Thoracic aorta (tissue), 2 donors: Measurements from ENCODE around the gene AUTS2. TPM values are rescaled to one million over a fixed set of nuclear protein-coding genes. Genes with fewer than 3 reads are reported as not detected.

Experiments
- ATAC-seq: fragments of 150-250 bp; one replicate; pipeline ENCODE4 v1.8.0; 2017; ENCODE audit warnings: low read depth; ENCODE audit not compliant: insufficient number of reproducible peaks, low FRiP score
- DNase-seq: peaks from one replicate; pipeline ENCODE4 v3.0.0-alpha.2; 2020; ENCODE audit warnings: low spot score
- H3K27ac ChIP-seq, 2 donors: fragments of 200-600 bp; sonication (generic); 1 replicate in 1 of 2; 2 replicates in 1 of 2; pipeline ENCODE4 v1.5.1; 2016; ENCODE audit warnings: mild to moderate bottlenecking in 2 of 2, moderate library complexity in 2 of 2
- H3K27me3 ChIP-seq: fragments of 200-600 bp; sonication (generic); replicated peaks from 2 replicates; pipeline ENCODE4 v1.6.0; 2016; ENCODE audit warnings: mild to moderate bottlenecking; ENCODE audit not compliant: insufficient read depth
- H3K36me3 ChIP-seq: fragments of 200-600 bp; sonication (generic); one replicate; pipeline ENCODE4 v1.5.1; 2016
- H3K4me1 ChIP-seq, 2 donors: fragments of 200-600 bp; sonication (generic); 1 replicate in 1 of 2; 2 replicates in 1 of 2; pipeline versions ENCODE4 v1.5.1 to v1.6.0; 2016; ENCODE audit warnings: low read depth in 2 of 2, mild to moderate bottlenecking in 1 of 2; ENCODE audit not compliant: control insufficient read depth in 1 of 2
- H3K4me3 ChIP-seq: fragments of 200-600 bp; sonication (generic); 2 replicates; pipeline ENCODE4 v1.5.1; 2016; ENCODE audit warnings: mild to moderate bottlenecking
- H3K9me3 ChIP-seq: fragments of 200-600 bp; sonication (generic); 2 replicates; pipeline ENCODE4 v1.5.1; 2016
- CTCF ChIP-seq: fragments of 200-600 bp; sonication (generic); IDR thresholded peaks from one replicate; pipeline ENCODE4 v1.5.1; 2019; ENCODE audit warnings: antibody characterized with exemption
- total RNA-seq, 2 donors: library from RNA; depleted of rRNA; stranded (reverse); fragments of >200 nt; gene quantifications; one replicate each; pipeline versions ENCODE4 v1.1.0 to v1.2.3, GENCODE V29; 2016

AUTS2 gene
- total RNA-seq, 2 donors from 2014 or later, result 49.4 to 101 TPM

GRCh38 chr7:70523249-70523988 lies 925.1 kb downstream of the AUTS2 start:
- H3K27ac ChIP-seq, result no peak overlapping the region
- H3K9me3 ChIP-seq, result no peaks in the 10 kb centered on the region
- no peak for TF ChIP-seq CTCF
- no peak overlapping the region for H3K4me3 ChIP-seq
- H3K4me1 ChIP-seq, result peaks cover 4 to 19% of the 10 kb centered on the region in 2 donors
- no peaks in the 10 kb centered on the region for H3K36me3 ChIP-seq
- H3K27me3 ChIP-seq, result no peaks in the 10 kb centered on the region
- DNase-seq (no peak), ATAC-seq (no peak)

DNA sequence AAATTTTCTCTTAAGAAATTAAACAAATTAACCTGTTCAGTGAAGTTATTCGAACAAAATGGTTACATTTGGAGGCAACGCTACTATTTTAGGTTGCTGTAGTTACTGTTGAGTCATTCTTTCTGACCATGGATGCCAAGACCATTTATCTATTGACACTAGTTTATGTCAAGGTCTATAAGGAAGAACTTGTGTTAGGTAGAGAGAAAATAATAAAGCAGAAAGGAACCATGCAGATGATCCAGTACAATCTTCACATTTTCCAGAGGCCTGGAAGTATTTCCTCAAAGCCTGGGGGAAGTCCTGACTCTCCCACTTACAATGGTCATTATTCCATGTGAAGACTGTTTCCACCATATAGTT lies 925.7 kb downstream of the AUTS2 start:
- no peak for TF ChIP-seq CTCF
- DNase-seq, result no peak
- Histone ChIP-seq H3K9me3 (no peaks in the 10 kb centered on the region), H3K36me3 (no peaks in the 10 kb centered on the region), H3K27ac (no peak overlapping the region), H3K27me3 (no peaks in the 10 kb centered on the region), H3K4me1 (peaks cover 4 to 19% of the 10 kb centered on the region in 2 donors), H3K4me3 (no peak overlapping the region)
- ATAC-seq, result no peak

- Histone ChIP-seq H3K27ac (no peak overlapping the region), H3K36me3 (no peaks in the 10 kb centered on the region), H3K27me3 (no peaks in the 10 kb centered on the region), H3K4me1 (peaks cover 0 to 4% of the 10 kb centered on the region in 2 donors), H3K4me3 (no peak overlapping the region), H3K9me3 (no peaks in the 10 kb centered on the region)
- TF ChIP-seq CTCF, result no peak
- ATAC-seq (no peak), DNase-seq (no peak)
Measured at GRCh38 chr7:70525991-70526390, 927.7 kb downstream of the AUTS2 start.

DNA sequence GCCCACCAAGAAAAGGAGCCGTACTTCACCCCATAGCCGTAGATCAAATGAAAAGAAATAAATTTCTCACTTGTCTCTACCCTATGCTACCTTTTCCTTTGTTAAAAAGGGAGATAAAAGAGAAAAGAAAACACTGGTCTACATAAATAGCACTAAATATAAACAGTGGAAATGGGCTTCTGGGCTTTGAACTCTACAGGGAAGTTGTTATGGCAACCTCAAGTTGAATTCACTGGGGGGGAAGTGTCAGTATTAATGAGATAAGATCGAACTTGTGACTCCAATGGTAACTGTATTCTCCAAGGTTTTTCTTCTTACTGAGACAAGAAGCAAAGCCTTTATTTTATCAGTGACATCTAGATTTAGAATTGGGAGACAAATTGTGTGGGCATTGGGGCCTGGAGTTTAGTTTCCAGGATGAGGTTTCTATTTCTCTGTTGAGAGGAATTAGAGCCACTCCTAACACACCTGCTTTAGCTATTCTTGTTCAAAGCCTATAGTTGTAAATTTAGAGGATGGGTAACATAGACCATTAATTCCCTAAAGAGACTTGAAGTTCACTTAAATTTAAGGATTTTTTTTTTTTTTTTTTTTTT lies 929.3 kb downstream of the AUTS2 start:
- H3K27ac ChIP-seq, result no peak overlapping the region
- no peaks in the 10 kb centered on the region for H3K27me3 ChIP-seq
- no peak for TF ChIP-seq CTCF
- no peaks in the 10 kb centered on the region for H3K9me3 ChIP-seq
- H3K4me3 ChIP-seq, result no peak overlapping the region
- ATAC-seq (no peak), DNase-seq (no peak)
- H3K4me1 ChIP-seq, result no peaks in the 10 kb centered on the region
- no peaks in the 10 kb centered on the region for H3K36me3 ChIP-seq

GRCh38 chr7:70529436-70529835 lies 931.2 kb downstream of the AUTS2 start:
- H3K36me3 ChIP-seq, result no peaks in the 10 kb centered on the region

More at GRCh38 chr7:70529436-70529835, 931.2 kb downstream of the AUTS2 start:
- ATAC-seq, result no peak
- Histone ChIP-seq H3K27ac (no peak overlapping the region), H3K4me1 (no peaks in the 10 kb centered on the region), H3K4me3 (no peak overlapping the region), H3K27me3 (no peaks in the 10 kb centered on the region), H3K9me3 (no peaks in the 10 kb centered on the region)
- no peak for DNase-seq
- no peak for TF ChIP-seq CTCF
